Thyroid gland (tissue), 4 donors: Measurements from ENCODE around the gene SPTBN1.

Experiments
- POLR2A ChIP-seq, 2 donors: fragments of 450-650 bp; IDR thresholded peaks; one replicate each; pipeline ENCODE4 v1.6.1; 2017; ENCODE audit warnings: antibody characterized with exemption in 2 of 2, mild to moderate bottlenecking in 2 of 2, moderate library complexity in 1 of 2
- TF ChIP-seq, protein P1 (sequence below), 6 experiments: fragments of 200-600 bp in 3 of 6; fragments of 450-650 bp in 3 of 6; sonication (generic) in 3 of 6; IDR thresholded peaks; one replicate each; pipeline ENCODE4 v1.5.1; 2016 to 2019; ENCODE audit warnings: antibody characterized with exemption in 6 of 6, mild to moderate bottlenecking in 2 of 6, inconsistent platforms in 1 of 6, moderate library complexity in 1 of 6

GRCh38 chr2:54687595-54688152, 231.5 kb downstream of the SPTBN1 start:
- TF ChIP-seq, protein P1, sequence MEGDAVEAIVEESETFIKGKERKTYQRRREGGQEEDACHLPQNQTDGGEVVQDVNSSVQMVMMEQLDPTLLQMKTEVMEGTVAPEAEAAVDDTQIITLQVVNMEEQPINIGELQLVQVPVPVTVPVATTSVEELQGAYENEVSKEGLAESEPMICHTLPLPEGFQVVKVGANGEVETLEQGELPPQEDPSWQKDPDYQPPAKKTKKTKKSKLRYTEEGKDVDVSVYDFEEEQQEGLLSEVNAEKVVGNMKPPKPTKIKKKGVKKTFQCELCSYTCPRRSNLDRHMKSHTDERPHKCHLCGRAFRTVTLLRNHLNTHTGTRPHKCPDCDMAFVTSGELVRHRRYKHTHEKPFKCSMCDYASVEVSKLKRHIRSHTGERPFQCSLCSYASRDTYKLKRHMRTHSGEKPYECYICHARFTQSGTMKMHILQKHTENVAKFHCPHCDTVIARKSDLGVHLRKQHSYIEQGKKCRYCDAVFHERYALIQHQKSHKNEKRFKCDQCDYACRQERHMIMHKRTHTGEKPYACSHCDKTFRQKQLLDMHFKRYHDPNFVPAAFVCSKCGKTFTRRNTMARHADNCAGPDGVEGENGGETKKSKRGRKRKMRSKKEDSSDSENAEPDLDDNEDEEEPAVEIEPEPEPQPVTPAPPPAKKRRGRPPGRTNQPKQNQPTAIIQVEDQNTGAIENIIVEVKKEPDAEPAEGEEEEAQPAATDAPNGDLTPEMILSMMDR (IDR thresholded peaks at IDR 0.05) = no peak
- TF ChIP-seq POLR2A (IDR thresholded peaks at IDR 0.05) = no peak
